HepG2 (cell line): Measurements from ENCODE around the gene ANKMY2.

ENCODE experiments used
- AKAP8 ChIP-seq: sonication (generic); formaldehyde crosslinking; IDR thresholded peaks from 2 replicates; pipeline ENCODE4 v1.5.1; 2020; ENCODE audit warnings: mild to moderate bottlenecking, missing genetic modification reagents
- BORCS8-MEF2B ChIP-seq: sonication (generic); formaldehyde crosslinking; IDR thresholded peaks from 2 replicates; pipeline ENCODE4 v1.8.0; 2022; ENCODE audit warnings: mild to moderate bottlenecking, missing genetic modification reagents
- IKZF1 ChIP-seq: fragments of 450-650 bp; IDR thresholded peaks from 2 replicates; pipeline ENCODE4 v1.7.1; 2016
- KDM2A ChIP-seq: sonication (generic); formaldehyde crosslinking; IDR thresholded peaks from 2 replicates; pipeline ENCODE4 v1.4.0; 2020; ENCODE audit warnings: low read depth, missing genetic modification reagents, borderline replicate concordance
- POLR2A ChIP-seq, 2 experiments: IDR thresholded peaks; 2 replicates each; pipeline ENCODE4 v1.6.1; 2011; ENCODE audit warnings: low read depth in 2 of 2, low read length in 2 of 2, mild to moderate bottlenecking in 1 of 2, moderate library complexity in 1 of 2; ENCODE audit not compliant: insufficient read depth in 1 of 2
- SP1 ChIP-seq, 2 experiments: fragments of 450-650 bp in 1 of 2; sonication (generic) in 1 of 2; formaldehyde crosslinking in 1 of 2; IDR thresholded peaks; 2 replicates each; pipeline versions ENCODE4 v1.4.0 to v1.6.1; 2016 to 2020; ENCODE audit warnings: missing genetic modification reagents in 1 of 2
- ZBTB7B ChIP-seq: sonication (generic); formaldehyde crosslinking; IDR thresholded peaks from 2 replicates; pipeline ENCODE4 v1.4.0; 2020; ENCODE audit warnings: missing genetic modification reagents
- ZKSCAN8 ChIP-seq: IDR thresholded peaks from 2 replicates; pipeline ENCODE4 v1.6.1; 2016; ENCODE audit warnings: borderline replicate concordance, missing genetic modification reagents, missing compliant biosample characterization
- ZNF331 ChIP-seq: sonication (generic); formaldehyde crosslinking; IDR thresholded peaks from 2 replicates; pipeline ENCODE4 v1.4.0; 2020; ENCODE audit warnings: missing genetic modification reagents
- ZNF670 ChIP-seq: sonication (generic); formaldehyde crosslinking; IDR thresholded peaks from 2 replicates; pipeline ENCODE4 v1.8.0; 2022; ENCODE audit warnings: mild to moderate bottlenecking, missing genetic modification reagents, borderline replicate concordance
- ZNF839 ChIP-seq: sonication (generic); formaldehyde crosslinking; IDR thresholded peaks from 2 replicates; pipeline ENCODE4 v1.4.0; 2020; ENCODE audit warnings: missing genetic modification reagents, mild to moderate bottlenecking, borderline replicate concordance
- TF ChIP-seq, protein P1 (sequence below): sonication (generic); formaldehyde crosslinking; IDR thresholded peaks from 2 replicates; pipeline ENCODE4 v1.5.1; 2020; ENCODE audit warnings: mild to moderate bottlenecking, missing genetic modification reagents, moderate library complexity
- TF ChIP-seq, protein P2 (sequence below), 2 experiments: fragments of 450-650 bp in 1 of 2; sonication (generic) in 1 of 2; formaldehyde crosslinking in 1 of 2; IDR thresholded peaks; 2 replicates each; pipeline versions ENCODE4 v1.6.1 to v1.8.0; 2016 to 2022; ENCODE audit warnings: antibody characterized with exemption in 1 of 2, mild to moderate bottlenecking in 1 of 2, missing genetic modification reagents in 1 of 2

DNA sequence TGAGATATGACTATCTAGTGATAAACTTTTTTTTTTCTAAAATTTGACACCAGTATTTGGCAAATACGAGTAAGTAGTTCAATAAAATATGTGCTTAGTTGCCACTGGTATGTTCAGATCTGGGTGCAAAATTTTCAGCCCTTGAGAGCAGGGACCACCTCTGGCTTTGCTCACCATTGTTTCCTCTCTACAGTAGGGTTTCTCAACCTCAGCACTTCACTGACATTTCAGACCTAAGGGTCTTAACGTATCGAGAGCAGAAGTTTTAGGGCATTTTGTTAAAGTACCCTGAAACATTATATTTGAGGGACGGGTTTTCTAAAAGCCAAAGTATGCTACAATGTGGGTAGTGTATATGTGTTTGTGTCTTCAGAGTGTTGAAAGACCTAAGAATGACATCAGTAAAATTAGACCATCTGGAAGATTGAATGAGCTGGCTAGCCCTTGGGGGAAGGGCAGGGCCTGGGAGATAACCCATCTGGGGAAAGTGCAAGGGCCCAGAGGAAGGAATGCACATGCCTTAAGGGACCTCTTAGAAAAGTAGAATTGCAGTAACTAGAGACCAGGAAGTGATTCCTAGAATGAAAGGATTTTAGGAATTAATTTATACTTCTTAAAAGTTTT, 12.2 kb upstream of the ANKMY2 start:
- no peak for TF ChIP-seq ZBTB7B (CRISPR knock-in tag)
- TF ChIP-seq KDM2A: no peak
- TF ChIP-seq, protein P1, sequence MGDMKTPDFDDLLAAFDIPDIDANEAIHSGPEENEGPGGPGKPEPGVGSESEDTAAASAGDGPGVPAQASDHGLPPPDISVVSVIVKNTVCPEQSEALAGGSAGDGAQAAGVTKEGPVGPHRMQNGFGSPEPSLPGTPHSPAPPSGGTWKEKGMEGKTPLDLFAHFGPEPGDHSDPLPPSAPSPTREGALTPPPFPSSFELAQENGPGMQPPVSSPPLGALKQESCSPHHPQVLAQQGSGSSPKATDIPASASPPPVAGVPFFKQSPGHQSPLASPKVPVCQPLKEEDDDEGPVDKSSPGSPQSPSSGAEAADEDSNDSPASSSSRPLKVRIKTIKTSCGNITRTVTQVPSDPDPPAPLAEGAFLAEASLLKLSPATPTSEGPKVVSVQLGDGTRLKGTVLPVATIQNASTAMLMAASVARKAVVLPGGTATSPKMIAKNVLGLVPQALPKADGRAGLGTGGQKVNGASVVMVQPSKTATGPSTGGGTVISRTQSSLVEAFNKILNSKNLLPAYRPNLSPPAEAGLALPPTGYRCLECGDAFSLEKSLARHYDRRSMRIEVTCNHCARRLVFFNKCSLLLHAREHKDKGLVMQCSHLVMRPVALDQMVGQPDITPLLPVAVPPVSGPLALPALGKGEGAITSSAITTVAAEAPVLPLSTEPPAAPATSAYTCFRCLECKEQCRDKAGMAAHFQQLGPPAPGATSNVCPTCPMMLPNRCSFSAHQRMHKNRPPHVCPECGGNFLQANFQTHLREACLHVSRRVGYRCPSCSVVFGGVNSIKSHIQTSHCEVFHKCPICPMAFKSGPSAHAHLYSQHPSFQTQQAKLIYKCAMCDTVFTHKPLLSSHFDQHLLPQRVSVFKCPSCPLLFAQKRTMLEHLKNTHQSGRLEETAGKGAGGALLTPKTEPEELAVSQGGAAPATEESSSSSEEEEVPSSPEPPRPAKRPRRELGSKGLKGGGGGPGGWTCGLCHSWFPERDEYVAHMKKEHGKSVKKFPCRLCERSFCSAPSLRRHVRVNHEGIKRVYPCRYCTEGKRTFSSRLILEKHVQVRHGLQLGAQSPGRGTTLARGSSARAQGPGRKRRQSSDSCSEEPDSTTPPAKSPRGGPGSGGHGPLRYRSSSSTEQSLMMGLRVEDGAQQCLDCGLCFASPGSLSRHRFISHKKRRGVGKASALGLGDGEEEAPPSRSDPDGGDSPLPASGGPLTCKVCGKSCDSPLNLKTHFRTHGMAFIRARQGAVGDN (CRISPR knock-in tag): no peak
- no peak for TF ChIP-seq SP1 (IDR thresholded peaks at IDR 0.05)
- TF ChIP-seq SP1 (CRISPR knock-in tag; IDR thresholded peaks at IDR 0.05): no peak
- TF ChIP-seq ZNF839 (CRISPR knock-in tag): no peak
- no peak for TF ChIP-seq ZKSCAN8 (CRISPR knock-in tag)
- TF ChIP-seq, protein P2, sequence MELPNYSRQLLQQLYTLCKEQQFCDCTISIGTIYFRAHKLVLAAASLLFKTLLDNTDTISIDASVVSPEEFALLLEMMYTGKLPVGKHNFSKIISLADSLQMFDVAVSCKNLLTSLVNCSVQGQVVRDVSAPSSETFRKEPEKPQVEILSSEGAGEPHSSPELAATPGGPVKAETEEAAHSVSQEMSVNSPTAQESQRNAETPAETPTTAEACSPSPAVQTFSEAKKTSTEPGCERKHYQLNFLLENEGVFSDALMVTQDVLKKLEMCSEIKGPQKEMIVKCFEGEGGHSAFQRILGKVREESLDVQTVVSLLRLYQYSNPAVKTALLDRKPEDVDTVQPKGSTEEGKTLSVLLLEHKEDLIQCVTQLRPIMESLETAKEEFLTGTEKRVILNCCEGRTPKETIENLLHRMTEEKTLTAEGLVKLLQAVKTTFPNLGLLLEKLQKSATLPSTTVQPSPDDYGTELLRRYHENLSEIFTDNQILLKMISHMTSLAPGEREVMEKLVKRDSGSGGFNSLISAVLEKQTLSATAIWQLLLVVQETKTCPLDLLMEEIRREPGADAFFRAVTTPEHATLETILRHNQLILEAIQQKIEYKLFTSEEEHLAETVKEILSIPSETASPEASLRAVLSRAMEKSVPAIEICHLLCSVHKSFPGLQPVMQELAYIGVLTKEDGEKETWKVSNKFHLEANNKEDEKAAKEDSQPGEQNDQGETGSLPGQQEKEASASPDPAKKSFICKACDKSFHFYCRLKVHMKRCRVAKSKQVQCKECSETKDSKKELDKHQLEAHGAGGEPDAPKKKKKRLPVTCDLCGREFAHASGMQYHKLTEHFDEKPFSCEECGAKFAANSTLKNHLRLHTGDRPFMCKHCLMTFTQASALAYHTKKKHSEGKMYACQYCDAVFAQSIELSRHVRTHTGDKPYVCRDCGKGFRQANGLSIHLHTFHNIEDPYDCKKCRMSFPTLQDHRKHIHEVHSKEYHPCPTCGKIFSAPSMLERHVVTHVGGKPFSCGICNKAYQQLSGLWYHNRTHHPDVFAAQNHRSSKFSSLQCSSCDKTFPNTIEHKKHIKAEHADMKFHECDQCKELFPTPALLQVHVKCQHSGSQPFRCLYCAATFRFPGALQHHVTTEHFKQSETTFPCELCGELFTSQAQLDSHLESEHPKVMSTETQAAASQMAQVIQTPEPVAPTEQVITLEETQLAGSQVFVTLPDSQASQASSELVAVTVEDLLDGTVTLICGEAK (IDR thresholded peaks at IDR 0.05): no peak
- TF ChIP-seq, protein P2 (CRISPR knock-in tag; IDR thresholded peaks at IDR 0.05): no peak
- no peak for TF ChIP-seq IKZF1
- TF ChIP-seq POLR2A (IDR thresholded peaks at IDR 0.05; ENCODE audit: insufficient read depth in 1 of 2, low read depth in 2 of 2, low read length in 2 of 2): no peak
- no peak for TF ChIP-seq ZNF670 (CRISPR knock-in tag)
- no peak for TF ChIP-seq ZNF331 (CRISPR knock-in tag)
- no peak for TF ChIP-seq BORCS8-MEF2B (CRISPR knock-in tag)
- TF ChIP-seq AKAP8 (CRISPR knock-in tag): no peak
